ENCODE data around the gene MARCO.

The MARCO gene

GRCh38 chr2:118922254-118922653 lies 19.7 kb upstream of the MARCO start:
- Histone ChIP-seq H3K4me3 (ENCODE audit: low read depth in 1 of 2, low read length in 2 of 2) (no peak overlapping the region), H3K9me3 (ENCODE audit: insufficient read depth, low read length, severe bottlenecking) (no peaks in the 10 kb centered on the region), H2AFZ (ENCODE audit: low read depth, low read length) (no peak overlapping the region), H3K4me2 (ENCODE audit: insufficient read depth, low read length) (no peak overlapping the region), H3K36me3 (ENCODE audit: insufficient read depth, low read length) (no peaks in the 10 kb centered on the region), H3K27ac (ENCODE audit: low read length) (no peak overlapping the region), H4K20me1 (ENCODE audit: insufficient read depth, low read length) (no peaks in the 10 kb centered on the region), H3K9ac (ENCODE audit: low read depth, low read length) (no peak overlapping the region), H3K27me3 (ENCODE audit: insufficient read depth, low read length, poor library complexity) (no peaks in the 10 kb centered on the region), H3K4me1 (ENCODE audit: insufficient read depth, low read length) (no peaks in the 10 kb centered on the region), H3K79me2 (ENCODE audit: insufficient read depth, low read length) (no peaks in the 10 kb centered on the region)
- DNase-seq (no peak), ATAC-seq (ENCODE audit: insufficient read depth, low read depth) (no peak)
- no peak for TF ChIP-seq EZH2 (IDR thresholded peaks at IDR 0.05; ENCODE audit: borderline replicate concordance, low read depth, low read length, severe bottlenecking)
- no peak for TF ChIP-seq CTCF (IDR thresholded peaks at IDR 0.05; ENCODE audit: borderline replicate concordance, extremely low read depth, low read length, poor library complexity, severe bottlenecking)

- ATAC-seq (ENCODE audit: insufficient read depth, low read depth) (no peak), DNase-seq (no peak)
- Histone ChIP-seq H3K9me3 (ENCODE audit: insufficient read depth, low read length, severe bottlenecking) (no peaks in the 10 kb centered on the region), H3K79me2 (ENCODE audit: insufficient read depth, low read length) (no peaks in the 10 kb centered on the region), H3K36me3 (ENCODE audit: insufficient read depth, low read length) (no peaks in the 10 kb centered on the region), H4K20me1 (ENCODE audit: insufficient read depth, low read length) (no peaks in the 10 kb centered on the region), H3K27ac (ENCODE audit: low read length) (no peak overlapping the region), H2AFZ (ENCODE audit: low read depth, low read length) (no peak overlapping the region), H3K4me1 (ENCODE audit: insufficient read depth, low read length) (no peaks in the 10 kb centered on the region), H3K4me2 (ENCODE audit: insufficient read depth, low read length) (no peak overlapping the region), H3K9ac (ENCODE audit: low read depth, low read length) (no peak overlapping the region), H3K4me3 (ENCODE audit: low read depth in 1 of 2, low read length in 2 of 2) (no peak overlapping the region), H3K27me3 (ENCODE audit: insufficient read depth, low read length, poor library complexity) (no peaks in the 10 kb centered on the region)
- no peak for TF ChIP-seq CTCF (IDR thresholded peaks at IDR 0.05; ENCODE audit: borderline replicate concordance, extremely low read depth, low read length, poor library complexity, severe bottlenecking)
- no peak for TF ChIP-seq EZH2 (IDR thresholded peaks at IDR 0.05; ENCODE audit: borderline replicate concordance, low read depth, low read length, severe bottlenecking)
Observed at GRCh38 chr2:118923371-118923770, 18.6 kb upstream of the MARCO start.

GRCh38 chr2:118925476-118925875 lies 16.5 kb upstream of the MARCO start:
- Histone ChIP-seq H3K9me3 (ENCODE audit: insufficient read depth, low read length, severe bottlenecking) (no peaks in the 10 kb centered on the region), H3K4me2 (ENCODE audit: insufficient read depth, low read length) (no peak overlapping the region), H3K9ac (ENCODE audit: low read depth, low read length) (no peak overlapping the region), H3K36me3 (ENCODE audit: insufficient read depth, low read length) (no peaks in the 10 kb centered on the region), H3K4me3 (ENCODE audit: low read depth in 1 of 2, low read length in 2 of 2) (no peak overlapping the region), H4K20me1 (ENCODE audit: insufficient read depth, low read length) (no peaks in the 10 kb centered on the region), H3K79me2 (ENCODE audit: insufficient read depth, low read length) (no peaks in the 10 kb centered on the region), H3K27me3 (ENCODE audit: insufficient read depth, low read length, poor library complexity) (no peaks in the 10 kb centered on the region), H3K27ac (ENCODE audit: low read length) (no peak overlapping the region), H2AFZ (ENCODE audit: low read depth, low read length) (no peak overlapping the region), H3K4me1 (ENCODE audit: insufficient read depth, low read length) (no peaks in the 10 kb centered on the region)
- TF ChIP-seq EZH2 (IDR thresholded peaks at IDR 0.05; ENCODE audit: borderline replicate concordance, low read depth, low read length, severe bottlenecking): no peak
- no peak for TF ChIP-seq CTCF (IDR thresholded peaks at IDR 0.05; ENCODE audit: borderline replicate concordance, extremely low read depth, low read length, poor library complexity, severe bottlenecking)
- DNase-seq (no peak), ATAC-seq (ENCODE audit: insufficient read depth, low read depth) (no peak)

GRCh38 chr2:118925981-118926380 lies 16.0 kb upstream of the MARCO start:
- ATAC-seq (ENCODE audit: insufficient read depth, low read depth): no peak
- no peaks in the 10 kb centered on the region for H3K36me3 ChIP-seq (ENCODE audit: insufficient read depth, low read length)

More at GRCh38 chr2:118925981-118926380, 16.0 kb upstream of the MARCO start:
- Histone ChIP-seq H3K4me1 (ENCODE audit: insufficient read depth, low read length) (no peaks in the 10 kb centered on the region), H3K27me3 (ENCODE audit: insufficient read depth, low read length, poor library complexity) (no peaks in the 10 kb centered on the region), H3K4me2 (ENCODE audit: insufficient read depth, low read length) (no peak overlapping the region), H2AFZ (ENCODE audit: low read depth, low read length) (no peak overlapping the region), H3K27ac (ENCODE audit: low read length) (no peak overlapping the region), H3K4me3 (ENCODE audit: low read depth in 1 of 2, low read length in 2 of 2) (no peak overlapping the region), H3K9me3 (ENCODE audit: insufficient read depth, low read length, severe bottlenecking) (no peaks in the 10 kb centered on the region), H3K9ac (ENCODE audit: low read depth, low read length) (no peak overlapping the region), H4K20me1 (ENCODE audit: insufficient read depth, low read length) (no peaks in the 10 kb centered on the region), H3K79me2 (ENCODE audit: insufficient read depth, low read length) (no peaks in the 10 kb centered on the region)
- TF ChIP-seq EZH2 (IDR thresholded peaks at IDR 0.05; ENCODE audit: borderline replicate concordance, low read depth, low read length, severe bottlenecking): no peak
- DNase-seq: no peak
